Sigmoid colon (tissue), 7 donors: ENCODE data around the gene TMEM63A. TPM values are rescaled to one million over a fixed set of nuclear protein-coding genes. Genes with fewer than 3 reads are reported as not detected.

Experiments used
- DNase-seq: peaks from one replicate; pipeline ENCODE4 v3.0.0-alpha.2; 2019
- H3K27ac ChIP-seq, 4 donors: fragments of 200-600 bp; sonication (generic); one replicate each; pipeline ENCODE4 v1.5.1; 2016 to 2019; ENCODE audit warnings: mild to moderate bottlenecking in 1 of 4
- H3K27me3 ChIP-seq, 3 donors: fragments of 200-600 bp; sonication (generic); one replicate each; pipeline ENCODE4 v1.5.1; 2019; ENCODE audit warnings: mild to moderate bottlenecking in 1 of 3
- H3K36me3 ChIP-seq, 4 donors: fragments of 200-600 bp; sonication (generic); one replicate each; pipeline ENCODE4 v1.5.1; 2016 to 2019
- H3K4me1 ChIP-seq, 4 donors: fragments of 200-600 bp; sonication (generic); one replicate each; pipeline ENCODE4 v1.5.1; 2017 to 2019
- H3K4me3 ChIP-seq, 4 donors: fragments of 200-600 bp; sonication (generic); one replicate each; pipeline ENCODE4 v1.5.1; 2017 to 2019; ENCODE audit warnings: mild to moderate bottlenecking in 2 of 4, moderate library complexity in 1 of 4
- H3K9me3 ChIP-seq, 4 donors: fragments of 200-600 bp in 3 of 4; sonication (generic) in 3 of 4; one replicate each; pipeline versions ENCODE4 v1.5.1 to v1.6.1; 2013 to 2019
- CTCF ChIP-seq, 4 experiments: fragments of 450-650 bp in 3 of 4; fragments of 200-600 bp in 1 of 4; IDR thresholded peaks; one replicate each; pipeline ENCODE4 v1.5.1; 2016 to 2019; ENCODE audit warnings: antibody characterized with exemption in 4 of 4, mild to moderate bottlenecking in 3 of 4, moderate library complexity in 2 of 4
- EP300 ChIP-seq, 4 donors: sonication (generic); formaldehyde crosslinking; IDR thresholded peaks; one replicate each; pipeline ENCODE4 v1.6.1; 2017; ENCODE audit warnings: antibody characterized with exemption in 4 of 4
- POLR2A ChIP-seq, 2 donors: fragments of 450-650 bp; IDR thresholded peaks; one replicate each; pipeline ENCODE4 v1.6.1; 2016; ENCODE audit warnings: antibody characterized with exemption in 2 of 2, mild to moderate bottlenecking in 2 of 2, moderate library complexity in 2 of 2
- POLR2AphosphoS5 ChIP-seq, 4 donors: sonication (generic); formaldehyde crosslinking; IDR thresholded peaks; one replicate each; pipeline ENCODE4 v1.6.1; 2017; ENCODE audit warnings: antibody characterized with exemption in 4 of 4
- WGBS, 2 donors: extraction: QIAGEN DNeasy Blood & Tissue Kit; methylation state at CpG; one replicate each; pipeline ENCODE4 v1.1.7; 2013; 5-methylcytosine and 5-hydroxymethylcytosine counted together
- intact Hi-C: fragments of 100-400 bp; cut with DNase I; formaldehyde crosslinking; loops from one replicate; pipeline ENCODE4 v1.15.1; 2023
- polyA plus RNA-seq, 3 donors: library from polyadenylated mRNA; stranded (reverse); fragments of 200-250 nt; gene quantifications; one replicate each; pipeline ENCODE4 v1.2.3, GENCODE V29; 2013
- total RNA-seq, 4 donors: library from RNA; depleted of rRNA; stranded (reverse); fragments of >200 nt; gene quantifications; one replicate each; pipeline ENCODE4 v1.1.0, GENCODE V29; 2016
- donor health status: healthy with polysubstance abuse.
- donor health status: Bipolar disorder and iron deficiency.
- donor health status: healthy.

Gene TMEM63A
- total and polyA plus RNA-seq, 7 donors: 3.0 to 103 (median 35.9) TPM

DNA sequence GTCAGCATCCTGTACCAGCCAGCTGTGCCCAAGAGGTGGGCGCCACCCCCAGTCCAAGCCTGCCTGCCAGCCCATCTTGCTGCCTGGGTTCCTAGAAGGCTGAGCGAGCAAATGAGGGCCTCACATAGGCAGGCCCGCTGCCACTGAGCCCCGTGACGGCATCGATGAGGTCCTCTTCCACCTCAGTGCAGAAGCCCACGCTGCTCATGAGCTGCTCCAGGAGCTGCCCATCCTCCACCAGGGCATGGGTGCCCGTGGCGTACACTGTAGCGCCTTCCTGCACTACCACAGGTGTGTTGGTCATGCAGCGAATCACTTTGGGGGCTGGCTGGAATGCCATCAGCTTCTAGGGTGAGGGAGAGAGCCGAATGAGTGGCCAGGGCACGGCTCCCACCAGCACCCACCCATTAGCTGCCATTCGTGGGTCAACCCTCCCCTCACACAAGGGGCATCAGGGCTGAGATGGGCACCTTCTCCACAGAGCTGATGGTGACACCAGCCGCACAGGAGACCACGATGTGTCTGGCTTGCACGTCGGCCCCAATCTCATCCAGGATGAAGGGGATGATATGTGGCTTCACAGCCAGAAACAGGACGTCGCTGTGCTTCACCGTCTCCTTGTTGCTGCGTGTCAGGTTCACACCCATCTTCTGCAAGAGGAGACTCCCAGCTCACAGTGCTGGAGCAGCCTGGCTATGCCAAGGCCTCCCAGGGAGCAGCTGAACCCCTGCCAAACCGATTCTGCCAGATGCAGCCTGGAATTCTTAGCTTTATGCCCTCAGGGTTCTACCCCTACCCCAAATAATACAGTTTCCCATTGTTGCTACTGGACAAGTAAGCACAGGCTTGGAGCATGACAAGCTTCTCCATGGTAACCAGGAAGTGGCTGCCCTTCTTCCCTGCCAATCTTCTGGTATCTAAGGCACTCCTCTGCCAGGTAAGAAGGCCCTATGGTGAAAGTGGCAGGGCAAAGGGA, 39.8 kb upstream of the TMEM63A start:
- Histone ChIP-seq H3K27ac (no peak overlapping the region), H3K27me3 (no peaks in the 10 kb centered on the region), H3K4me3 (no peak overlapping the region), H3K36me3 (peaks cover 0 to 37% (median 12%) of the 10 kb centered on the region in 4 donors), H3K4me1 (peaks cover 0 to 37% (median 34%) of the 10 kb centered on the region in 4 donors), H3K9me3 (no peaks in the 10 kb centered on the region)
- 89 to 93% methylated on average over 23 of the region's 23 CpGs for WGBS, 2 donors
- intact Hi-C loops: loop anchor here (5.0 kb wide), 4 partner anchors 55 to 495 kb away; partner anchors contain the start of genes H3-3A, LBR and SRP9
- TF ChIP-seq POLR2AphosphoS5 (IDR thresholded peaks at IDR 0.05): no peak
- no peak for TF ChIP-seq POLR2A (IDR thresholded peaks at IDR 0.05)
- no peak for TF ChIP-seq EP300 (IDR thresholded peaks at IDR 0.05)
- TF ChIP-seq CTCF (IDR thresholded peaks at IDR 0.05): no peak
- no peak for DNase-seq

DNA sequence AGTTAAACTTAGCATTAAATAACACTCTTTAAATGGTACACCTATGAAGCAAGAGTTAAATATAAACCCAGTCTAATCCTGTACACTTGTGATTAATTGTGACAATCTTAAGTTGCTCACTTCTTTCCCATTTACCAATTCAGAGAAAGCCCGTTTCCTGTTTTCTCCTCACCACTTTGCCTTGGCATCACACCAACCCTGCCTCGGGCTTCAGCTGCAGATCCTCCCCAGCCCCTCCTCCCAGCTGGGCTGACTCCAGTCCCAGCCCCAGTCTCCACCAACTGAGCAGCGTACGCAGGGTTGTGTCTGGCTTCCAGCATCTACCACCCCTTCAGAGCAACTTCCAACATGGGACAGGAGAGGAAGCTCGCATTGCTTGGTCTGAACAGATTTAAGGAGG, 37.7 kb upstream of the TMEM63A start:
- H3K4me1 ChIP-seq: peaks cover 0 to 37% (median 33%) of the 10 kb centered on the region in 4 donors
- intact Hi-C loops: loop anchor here (5.0 kb wide), 4 partner anchors 57 to 493 kb away; partner anchors contain the start of genes H3-3A, LBR and SRP9
- 29 to 48% methylated on average over 5 of the region's 5 CpGs for WGBS, 2 donors

DNA sequence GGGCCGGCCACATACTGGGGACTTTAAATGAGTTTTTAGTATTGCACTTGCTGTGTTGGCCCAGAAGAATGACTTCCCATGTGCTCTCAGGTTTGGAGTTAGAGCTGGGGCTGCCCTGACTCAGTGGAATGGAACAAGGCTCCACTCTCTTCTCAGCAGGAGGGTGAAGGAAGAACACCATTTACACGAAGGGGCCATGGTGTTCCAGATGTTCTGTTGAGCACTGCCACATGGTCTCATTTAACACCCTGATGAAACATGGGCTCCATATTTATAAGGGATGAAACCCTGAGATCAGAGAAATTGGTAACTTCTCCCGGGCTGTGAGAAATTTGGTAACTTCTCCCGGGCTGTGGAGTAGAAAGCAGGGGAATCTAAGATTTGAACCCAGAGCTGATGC, 36.1 kb upstream of the TMEM63A start:
- DNase-seq: no peak
- no peaks in the 10 kb centered on the region for H3K9me3 ChIP-seq
- intact Hi-C loops: no loop called here
- 92 to 96% methylated on average over 4 of the region's 4 CpGs for WGBS, 2 donors
- TF ChIP-seq POLR2A (IDR thresholded peaks at IDR 0.05) (no peak), EP300 (IDR thresholded peaks at IDR 0.05) (no peak), POLR2AphosphoS5 (IDR thresholded peaks at IDR 0.05) (no peak), CTCF (IDR thresholded peaks at IDR 0.05) (no peak)
- peaks cover 0 to 55% (median 12%) of the 10 kb centered on the region in 4 donors for H3K36me3 ChIP-seq
- H3K4me3 ChIP-seq: no peak overlapping the region
- H3K27ac ChIP-seq: no peak overlapping the region
- H3K27me3 ChIP-seq: no peaks in the 10 kb centered on the region
- peaks cover 0 to 30% (median 28%) of the 10 kb centered on the region in 4 donors for H3K4me1 ChIP-seq

More for the DNA sequence above, 37.7 kb upstream of the TMEM63A start:
- no peak for TF ChIP-seq EP300 (IDR thresholded peaks at IDR 0.05)
- TF ChIP-seq POLR2AphosphoS5 (IDR thresholded peaks at IDR 0.05): peak in 3 of 4 donors; percentile 11 to 45 (median 40)
- TF ChIP-seq CTCF (IDR thresholded peaks at IDR 0.05): no peak
- TF ChIP-seq POLR2A (IDR thresholded peaks at IDR 0.05): no peak
- Histone ChIP-seq H3K4me3 (no peak overlapping the region), H3K9me3 (no peaks in the 10 kb centered on the region), H3K36me3 (peaks cover 0 to 50% (median 12%) of the 10 kb centered on the region in 4 donors), H3K27me3 (no peaks in the 10 kb centered on the region), H3K27ac (peak overlapping the region in 3 of 4 donors; percentile 68 to 74 (median 72))
- DNase-seq: peak; percentile 92

DNA sequence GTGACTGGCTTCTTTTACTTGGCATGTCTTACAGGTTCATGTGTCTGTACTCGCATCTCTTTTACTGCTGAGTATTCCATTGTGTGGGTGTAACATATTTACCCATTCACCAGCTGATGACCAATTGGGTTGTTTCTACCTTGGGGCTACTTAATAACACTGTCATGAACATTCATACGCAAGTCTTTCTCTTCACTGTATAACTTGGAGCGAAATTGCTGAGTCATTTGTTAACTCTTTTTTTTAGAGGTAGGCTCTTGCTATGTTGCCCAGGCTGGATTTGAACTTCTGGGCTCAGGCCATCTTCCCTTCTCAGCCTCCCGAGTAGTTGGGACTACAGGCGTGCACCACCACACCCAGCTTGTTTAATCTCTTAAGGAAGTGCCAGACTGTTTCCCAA, 35.4 kb upstream of the TMEM63A start:
- Histone ChIP-seq H3K4me1 (peaks cover 0 to 23% (median 20%) of the 10 kb centered on the region in 4 donors), H3K27ac (no peak overlapping the region), H3K36me3 (peaks cover 0 to 55% (median 12%) of the 10 kb centered on the region in 4 donors), H3K27me3 (no peaks in the 10 kb centered on the region), H3K4me3 (no peak overlapping the region), H3K9me3 (no peaks in the 10 kb centered on the region)
- TF ChIP-seq CTCF (IDR thresholded peaks at IDR 0.05) (no peak), POLR2A (IDR thresholded peaks at IDR 0.05) (no peak), POLR2AphosphoS5 (IDR thresholded peaks at IDR 0.05) (no peak), EP300 (IDR thresholded peaks at IDR 0.05) (no peak)
- intact Hi-C loops: no loop called here
- 83 to 89% methylated on average over 5 of the region's 5 CpGs for WGBS, 2 donors
- no peak for DNase-seq
